Fibroblast of skin of right biceps (primary cell): ENCODE measurements around the gene CORO2B.

ENCODE experiments used
- DNase-seq: peaks from one replicate; pipeline ENCODE4 v3.0.0-alpha.2; 2013

CORO2B gene

DNA sequence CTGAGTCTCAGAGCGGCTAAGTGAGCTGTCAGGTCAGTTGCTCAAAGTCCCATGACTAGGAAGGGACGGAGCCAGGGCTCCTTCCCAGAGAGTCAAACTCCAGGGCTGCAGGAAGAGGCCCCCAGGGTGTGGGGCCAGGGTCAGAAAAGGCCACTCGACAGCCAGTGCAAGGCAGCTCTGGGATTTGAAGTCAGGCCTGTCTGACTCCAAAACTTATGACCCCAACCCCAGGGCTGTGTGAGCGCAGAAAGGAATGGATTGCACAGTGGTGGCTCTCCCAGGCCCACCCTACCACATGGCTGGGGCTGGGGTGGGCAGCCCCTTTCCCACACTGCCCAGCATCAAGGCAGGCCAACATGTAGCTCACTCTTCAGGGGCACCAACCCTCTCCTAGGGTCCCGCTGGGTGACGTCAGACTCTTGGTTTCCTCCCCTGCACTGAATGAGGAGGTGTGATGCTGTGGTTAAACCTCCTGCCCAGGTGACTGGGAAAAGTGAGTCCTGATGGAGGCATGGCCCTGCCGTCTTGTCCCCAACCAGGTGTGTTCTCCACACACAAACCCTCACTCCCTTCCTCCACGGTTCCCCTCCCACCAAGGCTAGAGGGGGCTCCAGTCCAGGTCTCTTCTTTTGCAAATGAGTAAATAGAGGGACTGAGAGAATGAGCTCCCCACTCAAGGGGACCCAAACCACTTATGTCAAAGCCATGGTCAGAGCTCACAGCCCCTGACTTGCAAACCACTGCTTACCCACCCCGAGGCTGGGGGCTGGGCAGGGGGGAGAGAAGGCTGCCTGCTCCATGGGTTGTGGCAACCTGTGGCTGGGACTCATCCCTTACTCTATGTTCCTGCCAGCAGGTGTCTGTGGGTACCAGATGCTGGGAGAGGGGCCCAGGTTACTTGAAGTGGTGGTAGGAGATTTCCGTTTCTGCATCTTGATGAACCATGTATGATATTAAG, 23.8 kb upstream of the CORO2B start:
- no peak for DNase-seq

- DNase-seq = no peak
These were observed 23.1 kb upstream of the CORO2B start for GRCh38 chr15:68555679-68556037.

DNA sequence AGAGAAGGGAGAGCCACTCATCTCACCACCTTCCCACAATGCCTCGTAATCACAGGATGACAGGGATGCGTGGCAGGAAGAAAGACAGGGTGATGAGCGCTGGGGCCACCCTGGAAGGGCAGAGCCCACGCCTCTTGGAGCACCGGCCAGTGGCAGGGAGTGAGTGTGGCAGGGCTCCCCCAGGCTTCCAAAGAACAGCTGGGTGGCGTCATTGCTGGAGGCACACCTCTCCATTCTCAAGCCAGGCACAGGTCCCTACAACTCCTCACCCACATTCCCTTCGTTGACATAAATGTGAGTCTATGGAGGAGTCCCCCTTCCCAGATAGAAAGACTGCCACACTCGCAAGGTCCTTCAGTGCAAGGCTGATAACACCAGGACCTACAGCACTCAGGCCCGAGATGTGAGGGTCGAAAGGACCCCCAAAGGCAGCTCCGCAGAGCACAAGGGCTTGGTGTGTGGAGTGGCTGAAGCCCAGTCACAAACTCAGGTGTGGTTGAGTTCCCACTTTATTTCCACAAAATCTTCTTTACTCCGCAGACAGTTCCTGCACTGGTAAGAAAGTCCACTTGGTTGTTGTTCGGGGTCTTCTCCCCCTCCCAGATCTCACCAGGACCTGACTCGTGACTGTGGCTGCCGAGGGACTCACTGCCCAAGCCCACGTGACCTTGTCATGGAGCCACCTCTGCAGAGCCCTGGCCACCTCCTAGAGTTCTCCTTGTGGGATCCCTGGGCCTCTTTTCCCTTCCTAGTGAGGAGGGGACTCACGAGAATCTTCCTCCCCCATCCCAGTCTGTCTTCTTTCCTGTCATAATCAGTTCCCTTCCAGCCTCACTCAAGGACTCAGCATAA, 22.4 kb upstream of the CORO2B start:
- DNase-seq = no peak

- no peak for DNase-seq
These were observed 21.1 kb upstream of the CORO2B start for GRCh38 chr15:68557469-68558317.

GRCh38 chr15:68558318-68559305, 20.2 kb upstream of the CORO2B start:
- no peak for DNase-seq

DNA sequence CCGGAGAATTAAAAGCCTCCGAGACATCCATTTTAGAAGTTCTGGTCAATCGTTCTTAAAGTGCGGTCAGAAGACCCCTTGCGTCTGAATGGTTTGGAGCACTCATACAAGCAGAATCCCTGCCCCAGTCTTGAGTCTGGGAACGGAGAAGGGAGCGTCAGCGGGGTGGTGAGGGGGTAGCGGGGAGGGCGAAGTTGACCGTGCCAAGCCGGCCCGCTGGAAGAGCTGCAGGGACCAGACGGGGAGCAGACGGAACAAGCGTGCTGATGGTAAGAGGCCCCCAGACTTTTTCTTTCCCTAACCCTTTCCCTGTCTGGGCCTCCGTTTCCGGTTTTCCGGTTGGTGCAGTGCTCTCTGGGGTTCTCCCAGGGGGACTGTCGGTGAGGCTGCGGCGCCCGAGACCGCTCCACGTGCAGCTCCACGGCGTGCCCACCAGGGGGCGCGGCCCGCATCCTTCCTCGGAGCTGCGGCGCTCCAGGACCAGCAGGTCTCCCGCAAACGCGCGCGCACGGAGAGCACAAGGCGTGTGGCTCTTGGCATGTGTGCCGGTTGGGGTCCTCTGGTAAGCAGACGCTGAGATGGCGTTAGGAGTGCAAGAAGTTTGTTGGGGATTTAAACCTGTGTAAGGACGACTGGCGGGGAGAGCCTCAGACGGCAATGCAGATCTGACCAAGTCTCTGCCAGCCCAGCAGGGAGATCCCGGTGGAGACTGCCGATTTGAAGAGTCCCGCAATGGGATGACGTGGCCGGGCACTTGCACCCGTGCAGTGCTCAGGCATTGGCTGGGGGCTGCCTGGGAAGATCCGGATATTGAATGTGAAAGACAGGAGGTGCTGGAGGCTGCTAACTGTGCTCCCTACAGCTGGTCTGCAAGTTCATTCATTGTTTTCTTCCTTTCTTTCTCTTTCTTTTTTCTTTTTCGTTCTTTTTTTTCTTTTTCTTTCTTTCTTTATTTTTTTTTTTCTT, 19.2 kb upstream of the CORO2B start:
- peak; percentile 79 for DNase-seq

DNA sequence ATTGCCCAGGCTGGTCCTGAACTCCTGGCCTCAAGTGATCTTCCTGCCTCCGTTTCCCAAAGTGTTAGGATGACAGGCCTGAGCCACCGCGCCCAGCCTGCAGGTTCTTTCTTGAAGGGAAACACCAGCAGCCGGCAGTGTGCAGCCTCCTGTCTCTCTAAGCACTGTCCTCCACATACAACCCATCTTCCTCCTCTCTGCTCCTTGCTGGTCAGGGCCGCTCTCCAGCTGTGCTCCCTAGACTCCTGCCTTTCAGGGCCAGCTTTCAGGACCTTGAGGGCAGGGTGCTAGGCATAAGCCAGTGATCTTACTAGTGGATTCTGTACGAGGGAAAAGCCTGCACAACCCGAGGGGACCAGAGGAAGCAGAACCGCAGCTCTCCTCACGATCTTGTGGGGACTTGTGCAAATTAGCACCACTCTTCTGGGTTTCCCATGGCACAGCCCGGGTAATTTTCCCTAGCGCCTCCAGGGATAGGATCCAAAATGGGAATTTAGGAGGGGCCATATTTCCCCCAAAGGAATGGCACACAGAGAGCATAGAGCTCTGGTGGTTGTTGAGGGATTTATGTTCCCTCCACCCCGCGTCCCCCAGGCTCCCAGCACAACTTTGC, 18.2 kb upstream of the CORO2B start:
- no peak for DNase-seq

DNA sequence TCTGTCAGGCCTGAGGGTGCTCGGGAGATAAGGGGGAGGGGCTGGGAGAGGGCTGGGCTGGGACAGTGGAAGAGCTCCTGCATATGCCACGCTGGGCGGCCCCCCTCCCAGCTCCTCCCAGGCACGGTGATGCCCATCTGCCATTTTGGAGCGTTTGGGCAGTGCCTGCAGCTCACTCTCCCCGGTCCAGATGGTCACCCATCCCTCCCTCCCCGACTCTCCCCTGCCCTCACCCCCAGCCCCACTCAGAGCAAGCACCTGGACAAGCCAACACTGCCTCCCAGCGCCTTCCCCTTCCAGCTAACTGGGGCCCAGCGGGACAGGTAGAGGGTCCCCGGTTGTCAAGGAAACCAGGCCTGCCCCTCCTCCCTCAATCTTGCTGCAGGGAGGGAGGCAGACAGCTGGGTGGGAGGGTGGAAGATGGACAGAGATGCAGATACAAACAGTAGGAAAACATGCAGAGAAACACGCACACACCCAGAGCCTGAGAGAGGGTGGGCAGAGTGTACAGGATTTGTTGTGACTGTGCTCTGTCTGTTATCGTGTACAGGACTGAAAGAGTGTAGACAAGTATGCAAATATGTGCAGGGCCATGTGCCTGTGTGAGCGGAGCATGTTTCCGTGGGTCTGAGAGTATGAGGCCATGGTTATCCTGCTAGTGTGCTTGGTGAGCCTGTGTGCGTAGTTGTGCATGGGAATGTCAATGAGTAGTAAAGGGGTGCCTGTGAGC, 17.5 kb upstream of the CORO2B start:
- DNase-seq = no peak

- DNase-seq = no peak
These were observed 16.9 kb upstream of the CORO2B start for GRCh38 chr15:68561901-68562300.

- no peak for DNase-seq
These were observed 14.6 kb upstream of the CORO2B start for GRCh38 chr15:68564173-68564572.

GRCh38 chr15:68565234-68565633, 13.6 kb upstream of the CORO2B start:
- no peak for DNase-seq

GRCh38 chr15:68565726-68566125, 13.1 kb upstream of the CORO2B start:
- DNase-seq = no peak

DNA sequence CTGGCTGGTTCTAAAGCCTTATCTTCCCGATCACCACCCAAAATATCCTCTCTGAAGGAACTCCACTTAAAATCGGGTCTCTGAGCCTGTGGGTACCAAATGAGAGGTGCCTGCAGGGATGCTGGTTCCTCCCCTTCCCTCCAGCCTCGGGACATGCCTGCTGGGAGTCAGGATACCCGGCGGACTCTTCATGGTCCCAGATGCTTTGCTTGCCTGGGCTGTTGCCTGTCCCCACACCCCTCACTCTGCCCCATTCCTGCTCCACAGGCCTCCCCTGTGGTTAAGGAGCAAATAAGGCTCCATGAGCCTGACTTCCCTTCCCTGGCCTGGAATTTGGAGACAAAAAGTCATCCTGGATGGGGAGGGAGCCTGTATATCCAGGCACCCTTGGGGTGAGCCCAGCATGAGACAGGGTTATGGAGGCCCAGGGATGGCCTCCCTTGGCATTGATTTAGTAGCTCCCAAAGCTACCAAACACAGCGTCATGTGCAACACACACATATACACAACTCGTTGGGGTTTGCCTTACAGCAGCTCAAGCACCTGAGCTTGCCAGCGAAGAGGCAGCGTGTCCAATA, 12.3 kb upstream of the CORO2B start:
- DNase-seq = no peak

- no peak for DNase-seq
These were observed 11.4 kb upstream of the CORO2B start for GRCh38 chr15:68567345-68567744.

GRCh38 chr15:68570974-68571373, 7.8 kb upstream of the CORO2B start:
- no peak for DNase-seq

DNA sequence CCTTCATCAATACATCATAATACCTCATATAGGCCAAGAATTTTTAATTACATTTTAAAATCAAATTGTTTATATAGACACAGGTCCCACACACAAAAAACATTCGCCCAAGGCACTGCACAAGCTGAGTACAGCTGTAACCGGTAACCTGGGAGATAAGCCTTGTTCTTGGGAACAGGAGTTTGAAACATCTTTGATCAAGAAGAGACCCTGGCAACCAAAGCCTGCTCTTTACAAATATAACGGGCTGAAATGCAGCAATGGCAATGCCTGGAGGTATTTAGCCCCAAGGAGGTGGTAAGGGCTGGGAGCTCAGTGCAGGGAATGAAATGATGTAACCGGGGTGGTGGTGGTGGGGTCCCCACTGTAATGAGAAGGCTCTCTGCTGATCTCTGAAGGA, 7.2 kb upstream of the CORO2B start:
- DNase-seq = no peak

GRCh38 chr15:68572309-68572708, 6.5 kb upstream of the CORO2B start:
- DNase-seq = no peak

DNA sequence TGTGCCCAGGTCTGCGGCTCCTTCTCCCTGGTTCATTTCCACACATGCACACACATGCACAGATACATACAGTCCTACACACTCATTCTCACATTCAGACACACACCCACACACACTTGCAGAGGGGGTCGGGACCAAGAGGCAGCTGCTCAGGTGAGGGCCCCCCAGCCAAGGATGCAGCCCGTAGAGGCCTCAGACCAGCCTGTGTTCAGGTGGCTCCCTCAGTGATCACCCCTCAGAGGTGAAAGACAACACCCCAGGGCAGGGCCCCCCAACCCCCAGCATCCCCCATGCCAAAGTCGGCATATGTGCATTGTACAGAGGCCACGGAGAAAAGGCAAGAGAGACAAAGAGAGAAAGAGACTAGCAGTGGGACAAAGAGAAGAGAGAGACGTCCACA, 5.9 kb upstream of the CORO2B start:
- DNase-seq = no peak

- DNase-seq = no peak
These were observed 4.7 kb upstream of the CORO2B start for GRCh38 chr15:68574046-68574445.
